Measurements from ENCODE around the gene FSTL4.

The FSTL4 gene

GRCh38 chr5:133409210-133409674 lies 203.1 kb downstream of the FSTL4 start:
- H4K20me1 ChIP-seq (ENCODE audit: insufficient read depth), result no peaks in the 10 kb centered on the region
- no peak for TF ChIP-seq CTCF (conservative IDR thresholded peaks at IDR 0.05; ENCODE audit: low read depth, low read length)
- no peaks in the 10 kb centered on the region for H3K79me2 ChIP-seq (ENCODE audit: insufficient read depth, low read depth)
- no peaks in the 10 kb centered on the region for H3K27me3 ChIP-seq (ENCODE audit: insufficient read depth, low read depth)
- no peaks in the 10 kb centered on the region for H3K36me3 ChIP-seq (ENCODE audit: insufficient read depth)
- no peak overlapping the region for H2AFZ ChIP-seq (ENCODE audit: low read depth)
- no peak overlapping the region for H3K4me2 ChIP-seq
- no peak overlapping the region for H3K27ac ChIP-seq
- H3K4me1 ChIP-seq (ENCODE audit: low read depth, poor library complexity, severe bottlenecking), result no peaks in the 10 kb centered on the region
- no peak overlapping the region for H3K9ac ChIP-seq
- H3K4me3 ChIP-seq (IDR thresholded peaks at IDR 0.05; ENCODE audit: insufficient read depth, low read depth, low read length), result no peak overlapping the region

- Histone ChIP-seq H3K27ac (no peak overlapping the region), H3K27me3 (ENCODE audit: insufficient read depth, low read depth) (no peaks in the 10 kb centered on the region), H3K79me2 (ENCODE audit: insufficient read depth, low read depth) (no peaks in the 10 kb centered on the region), H3K4me2 (no peak overlapping the region), H4K20me1 (ENCODE audit: insufficient read depth) (no peaks in the 10 kb centered on the region), H3K9ac (no peak overlapping the region), H2AFZ (ENCODE audit: low read depth) (no peak overlapping the region), H3K4me1 (ENCODE audit: low read depth, poor library complexity, severe bottlenecking) (no peaks in the 10 kb centered on the region), H3K36me3 (ENCODE audit: insufficient read depth) (no peaks in the 10 kb centered on the region), H3K4me3 (IDR thresholded peaks at IDR 0.05; ENCODE audit: insufficient read depth, low read depth, low read length) (no peak overlapping the region)
- no peak for TF ChIP-seq CTCF (conservative IDR thresholded peaks at IDR 0.05; ENCODE audit: low read depth, low read length)
Observed at GRCh38 chr5:133408322-133408721, 204.0 kb downstream of the FSTL4 start.

- H4K20me1 ChIP-seq (ENCODE audit: insufficient read depth), result no peaks in the 10 kb centered on the region
- H3K79me2 ChIP-seq (ENCODE audit: insufficient read depth, low read depth), result no peaks in the 10 kb centered on the region
- no peak overlapping the region for H2AFZ ChIP-seq (ENCODE audit: low read depth)
- H3K4me3 ChIP-seq (IDR thresholded peaks at IDR 0.05; ENCODE audit: insufficient read depth, low read depth, low read length), result no peak overlapping the region
- no peaks in the 10 kb centered on the region for H3K4me1 ChIP-seq (ENCODE audit: low read depth, poor library complexity, severe bottlenecking)
- H3K27ac ChIP-seq, result no peak overlapping the region
- no peaks in the 10 kb centered on the region for H3K27me3 ChIP-seq (ENCODE audit: insufficient read depth, low read depth)
- H3K36me3 ChIP-seq (ENCODE audit: insufficient read depth), result no peaks in the 10 kb centered on the region
- TF ChIP-seq CTCF (conservative IDR thresholded peaks at IDR 0.05; ENCODE audit: low read depth, low read length), result no peak
- no peak overlapping the region for H3K4me2 ChIP-seq
- H3K9ac ChIP-seq, result no peak overlapping the region
Observed at GRCh38 chr5:133406977-133407632, 205.2 kb downstream of the FSTL4 start.

GRCh38 chr5:133406208-133406976 lies 205.9 kb downstream of the FSTL4 start:
- Histone ChIP-seq H3K9ac (no peak overlapping the region), H3K36me3 (ENCODE audit: insufficient read depth) (no peaks in the 10 kb centered on the region), H4K20me1 (ENCODE audit: insufficient read depth) (no peaks in the 10 kb centered on the region), H3K27ac (no peak overlapping the region), H3K4me3 (IDR thresholded peaks at IDR 0.05; ENCODE audit: insufficient read depth, low read depth, low read length) (no peak overlapping the region), H3K4me1 (ENCODE audit: low read depth, poor library complexity, severe bottlenecking) (no peaks in the 10 kb centered on the region), H2AFZ (ENCODE audit: low read depth) (no peak overlapping the region), H3K4me2 (no peak overlapping the region), H3K79me2 (ENCODE audit: insufficient read depth, low read depth) (no peaks in the 10 kb centered on the region), H3K27me3 (ENCODE audit: insufficient read depth, low read depth) (no peaks in the 10 kb centered on the region)
- no peak for TF ChIP-seq CTCF (conservative IDR thresholded peaks at IDR 0.05; ENCODE audit: low read depth, low read length)

All from KMS-11 (cell line).